Stimulated activated CD8-positive, alpha-beta memory T cell treated with anti-CD3 and anti-CD28 coated beads, Interleukin-7, amount 100 ng/mL, for 1 hour (primary cell): Measurements from ENCODE around the gene AP3S2.
"Not testable (repeated sequence)": the region's sequence is repeated elsewhere in the genome, so short reads cannot be mapped to it uniquely, and the experiment has no call there.

ENCODE experiments used
- DNase-seq, 2 donors: peaks; one replicate each; pipeline ENCODE4 v3.0.0-alpha.2; 2020; ENCODE audit warnings: low read depth in 2 of 2

Gene AP3S2

GRCh38 chr15:89864958-89865739 is 28.6 kb downstream of the AP3S2 start:
- DNase-seq, result no peak

GRCh38 chr15:89863918-89864317 is 29.9 kb downstream of the AP3S2 start:
- DNase-seq, result no peak

- no peak for DNase-seq
These were observed 32.9 kb downstream of the AP3S2 start for GRCh38 chr15:89860891-89861290.

- DNase-seq, result no peak
These were observed 33.4 kb downstream of the AP3S2 start for GRCh38 chr15:89860431-89860830.

- DNase-seq, result no peak
These were observed 34.9 kb downstream of the AP3S2 start for GRCh38 chr15:89858661-89859458.

GRCh38 chr15:89857673-89858072 is 36.1 kb downstream of the AP3S2 start:
- DNase-seq, result no peak

- no peak for DNase-seq
These were observed 37.8 kb downstream of the AP3S2 start for GRCh38 chr15:89855948-89856347.

- DNase-seq, result not testable (repeated sequence)
These were observed 38.9 kb downstream of the AP3S2 start for GRCh38 chr15:89854863-89855262.

- no peak for DNase-seq
These were observed 41.3 kb downstream of the AP3S2 start for GRCh38 chr15:89852342-89852995.

- no peak for DNase-seq
These were observed 42.0 kb downstream of the AP3S2 start for GRCh38 chr15:89851673-89852341.

GRCh38 chr15:89848970-89849292 is 44.9 kb downstream of the AP3S2 start:
- DNase-seq, result no peak

- no peak for DNase-seq
These were observed 46.7 kb downstream of the AP3S2 start for GRCh38 chr15:89847101-89847500.

GRCh38 chr15:89845305-89845893 is 48.4 kb downstream of the AP3S2 start:
- DNase-seq, result no peak

- no peak for DNase-seq
These were observed 51.8 kb downstream of the AP3S2 start for GRCh38 chr15:89841962-89842361.

- DNase-seq, result no peak
These were observed 52.5 kb downstream of the AP3S2 start for GRCh38 chr15:89841306-89841705.

- no peak for DNase-seq
These were observed 54.5 kb downstream of the AP3S2 start for GRCh38 chr15:89839167-89839810.

- no peak for DNase-seq
These were observed 56.0 kb downstream of the AP3S2 start for GRCh38 chr15:89837830-89838178.

- DNase-seq, result no peak
These were observed 56.5 kb downstream of the AP3S2 start for GRCh38 chr15:89837134-89837829.

GRCh38 chr15:89836267-89837133 is 57.3 kb downstream of the AP3S2 start:
- no peak for DNase-seq

- no peak for DNase-seq
These were observed 58.6 kb downstream of the AP3S2 start for GRCh38 chr15:89835176-89835564.
